HG03060 (cell line): Measurements from ENCODE around the gene RPL41.
A peak's percentile ranks its signal among the peaks of the same experiment; 100 is the strongest.
"Not testable (repeated sequence)": the region's sequence is repeated elsewhere in the genome, so short reads cannot be mapped to it uniquely, and the experiment has no call there.

Experiments
- ATAC-seq: cut with Tn5 transposase; IDR thresholded peaks from one replicate; pipeline ENCODE4 v1.9.1; 2021; ENCODE audit warnings: low read depth, moderate number of reproducible peaks; ENCODE audit not compliant: unreplicated experiment

The RPL41 gene

DNA sequence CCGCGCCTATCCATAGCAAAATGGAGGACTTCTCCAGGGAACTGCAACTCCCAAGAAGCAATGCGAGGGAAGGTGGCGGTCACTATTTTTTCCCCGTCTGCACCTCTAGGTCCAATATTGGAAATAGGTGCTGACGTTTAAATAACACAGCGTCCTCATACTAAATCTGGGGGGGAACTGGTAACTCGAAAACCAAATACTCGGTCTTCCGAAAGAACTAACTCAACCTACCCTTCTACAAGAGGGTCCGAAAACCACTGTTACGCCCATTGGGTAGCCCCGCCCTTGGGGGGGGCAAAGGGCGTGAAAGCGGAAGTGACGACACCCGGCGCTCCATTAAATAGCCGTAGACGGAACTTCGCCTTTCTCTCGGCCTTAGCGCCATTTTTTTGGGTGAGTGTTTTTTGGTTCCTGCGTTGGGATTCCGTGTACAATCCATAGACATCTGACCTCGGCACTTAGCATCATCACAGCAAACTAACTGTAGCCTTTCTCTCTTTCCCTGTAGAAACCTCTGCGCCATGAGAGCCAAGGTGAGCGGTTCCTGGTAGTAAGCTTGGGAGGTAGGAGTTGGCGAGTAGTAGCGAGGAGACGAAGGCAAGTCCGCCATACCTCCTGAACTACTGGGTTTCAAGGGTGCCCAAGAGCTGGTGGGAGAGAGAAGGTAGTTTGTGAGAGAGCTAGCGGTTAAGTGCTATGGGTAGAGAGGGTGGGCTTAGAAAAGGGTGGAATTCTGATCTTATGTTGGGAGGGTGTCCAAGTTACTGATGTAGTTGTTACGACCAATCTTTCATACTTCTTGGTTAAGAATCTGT lies at the start of gene RPL41:
Gene RPL41, plus strand, starts transcription at position 367 of the 815 bp plus-strand sequence.
- ATAC-seq: peak; percentile 26

DNA sequence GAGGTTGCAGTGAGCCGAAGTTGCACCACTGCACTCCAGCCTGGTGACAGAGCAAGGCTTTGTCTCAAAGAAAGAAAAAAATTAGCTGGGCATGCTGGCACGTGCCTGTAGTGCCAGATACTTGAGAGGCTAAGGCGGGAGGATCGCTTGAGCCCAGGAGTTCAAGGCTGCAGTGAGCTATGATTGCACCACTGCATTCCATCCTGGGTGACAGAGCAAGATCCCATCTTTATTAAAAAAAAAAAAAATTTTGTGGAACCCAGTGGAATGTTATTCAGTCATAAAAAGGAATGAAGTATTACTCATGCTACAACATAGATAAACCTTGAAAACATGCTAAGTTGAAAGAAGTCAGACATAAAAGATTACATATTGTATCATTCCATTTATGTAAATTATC lies 44.8 kb upstream of the RPL41 start:
- no peak for ATAC-seq

DNA sequence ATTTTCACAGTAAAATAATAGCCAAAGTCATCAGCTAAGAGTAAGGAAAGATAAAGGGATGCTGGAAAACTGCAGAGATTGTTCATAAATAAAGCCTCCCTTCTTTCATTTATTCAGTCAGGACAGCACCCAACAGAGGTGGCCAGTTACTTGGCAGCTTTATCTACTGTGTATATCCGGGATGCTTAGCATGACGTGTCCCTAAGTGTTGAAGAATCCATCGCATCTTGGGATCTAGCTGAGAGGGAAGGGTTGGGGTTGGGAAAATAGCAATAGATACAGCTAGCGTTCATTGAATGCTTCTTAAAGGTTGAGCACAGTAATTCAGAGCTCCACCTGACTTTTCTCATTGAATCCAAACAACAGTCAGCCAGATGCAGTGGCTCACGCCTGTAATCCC lies 42.0 kb upstream of the RPL41 start:
- ATAC-seq: no peak

DNA sequence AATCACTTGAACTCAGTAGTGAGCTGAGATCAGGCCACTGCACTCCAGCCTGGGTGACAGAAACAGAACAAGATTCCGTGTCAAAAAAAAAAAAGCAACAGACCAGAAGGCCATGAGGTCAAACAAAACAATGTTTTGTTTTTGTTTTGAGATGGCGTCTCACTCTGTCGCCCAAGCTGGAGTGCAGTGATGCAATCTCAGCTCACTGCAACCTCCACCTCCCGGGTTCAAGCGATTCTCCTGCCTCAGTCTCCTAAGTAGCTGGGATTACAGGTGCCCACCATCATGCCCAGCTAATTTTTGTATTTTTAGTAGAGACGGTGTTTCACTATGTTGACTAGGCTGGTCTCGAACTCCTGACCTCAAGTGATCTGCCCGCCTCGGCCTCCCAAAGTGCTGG lies 38.5 kb upstream of the RPL41 start:
- ATAC-seq: not testable (repeated sequence)

DNA sequence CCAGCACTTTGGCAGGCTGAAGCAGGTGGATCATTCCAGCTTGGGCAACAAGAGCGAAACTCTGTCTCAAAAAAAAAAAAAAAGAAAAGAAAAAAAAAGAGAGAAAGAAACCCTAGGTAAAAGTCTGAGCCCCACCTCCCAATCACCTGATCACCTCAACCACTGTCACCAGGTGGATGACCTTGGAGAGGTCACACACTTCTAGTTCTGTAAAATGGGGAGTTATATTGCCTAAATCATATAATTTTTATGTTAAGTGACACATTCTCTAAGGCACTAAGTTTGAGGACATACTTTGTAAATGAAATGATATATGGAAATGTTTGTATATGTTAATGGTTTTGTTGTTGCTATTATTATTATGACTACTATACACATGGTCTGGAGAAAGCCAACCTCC lies 38.0 kb upstream of the RPL41 start:
- ATAC-seq: no peak

DNA sequence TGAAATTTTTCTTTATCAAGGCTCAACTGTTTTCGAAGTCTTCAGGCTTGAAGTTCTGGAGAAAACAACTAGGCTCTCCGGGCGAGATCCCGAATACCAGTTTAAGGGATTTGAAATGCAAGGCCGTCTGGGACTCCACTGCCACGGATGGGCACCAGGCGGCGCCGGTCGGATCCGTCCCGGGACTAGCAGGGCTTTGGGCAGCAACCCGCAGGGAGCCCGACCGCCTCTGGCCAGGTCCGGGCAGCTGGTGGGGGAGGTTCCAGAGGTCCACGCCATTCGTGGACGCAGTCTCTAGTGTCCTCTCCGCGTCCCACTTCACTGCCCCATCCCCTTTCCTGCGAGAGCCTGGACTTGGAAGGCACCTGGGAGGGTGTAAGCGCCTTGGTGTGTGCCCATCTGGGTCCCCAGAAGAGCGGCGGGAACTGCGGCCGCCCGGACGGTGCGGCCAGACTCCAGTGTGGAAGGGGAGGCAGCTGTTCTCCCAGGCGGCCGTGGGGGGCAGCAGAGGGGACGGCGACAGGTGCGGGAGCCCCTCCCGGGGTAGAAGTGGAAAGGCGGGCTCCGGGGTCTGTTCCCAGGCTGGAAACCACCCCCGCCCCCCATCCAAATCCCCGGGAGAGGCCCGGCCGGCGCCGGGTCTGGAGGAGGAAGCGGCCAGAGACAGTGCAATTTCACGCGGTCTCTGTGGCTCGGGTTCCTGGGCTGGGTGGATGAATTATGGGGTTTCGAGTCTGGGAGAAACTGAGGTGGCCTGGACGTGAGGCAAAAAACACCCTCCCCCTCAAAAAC lies 37.3 kb upstream of the RPL41 start:
- no peak for ATAC-seq

DNA sequence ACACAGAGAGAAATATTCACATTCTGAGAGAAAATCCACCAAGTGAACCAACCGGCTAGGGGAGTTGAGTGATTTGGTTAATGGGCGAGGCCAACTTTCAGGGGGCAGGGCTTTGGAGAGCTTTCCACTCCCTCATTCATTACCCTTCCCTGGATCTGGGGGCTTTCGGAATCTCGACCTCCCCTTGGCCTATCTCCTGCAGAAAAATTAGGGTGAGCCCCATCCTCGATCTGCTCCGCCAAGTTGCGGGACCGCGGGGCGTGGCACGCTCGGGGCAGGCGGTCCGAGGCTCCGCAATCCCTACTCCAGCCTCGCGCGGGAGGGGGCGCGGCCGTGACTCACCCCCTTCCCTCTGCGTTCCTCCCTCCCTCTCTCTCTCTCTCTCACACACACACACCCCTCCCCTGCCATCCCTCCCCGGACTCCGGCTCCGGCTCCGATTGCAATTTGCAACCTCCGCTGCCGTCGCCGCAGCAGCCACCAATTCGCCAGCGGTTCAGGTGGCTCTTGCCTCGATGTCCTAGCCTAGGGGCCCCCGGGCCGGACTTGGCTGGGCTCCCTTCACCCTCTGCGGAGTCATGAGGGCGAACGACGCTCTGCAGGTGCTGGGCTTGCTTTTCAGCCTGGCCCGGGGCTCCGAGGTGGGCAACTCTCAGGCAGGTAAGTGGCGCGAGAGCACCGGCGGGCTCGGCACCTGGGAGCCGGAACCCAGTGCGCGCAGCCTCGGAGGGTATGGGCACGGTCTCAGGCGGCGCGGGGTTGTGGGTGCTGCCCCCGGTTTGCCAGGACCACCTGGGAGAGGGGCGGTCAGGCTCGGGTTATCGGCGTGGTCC lies 36.5 kb upstream of the RPL41 start, which contains the start of gene ERBB3:
Gene ERBB3, plus strand, starts transcription at position 443 of the 833 bp plus-strand sequence. Its CDS starts 136 bp downstream, at position 579.
- ATAC-seq: no peak

DNA sequence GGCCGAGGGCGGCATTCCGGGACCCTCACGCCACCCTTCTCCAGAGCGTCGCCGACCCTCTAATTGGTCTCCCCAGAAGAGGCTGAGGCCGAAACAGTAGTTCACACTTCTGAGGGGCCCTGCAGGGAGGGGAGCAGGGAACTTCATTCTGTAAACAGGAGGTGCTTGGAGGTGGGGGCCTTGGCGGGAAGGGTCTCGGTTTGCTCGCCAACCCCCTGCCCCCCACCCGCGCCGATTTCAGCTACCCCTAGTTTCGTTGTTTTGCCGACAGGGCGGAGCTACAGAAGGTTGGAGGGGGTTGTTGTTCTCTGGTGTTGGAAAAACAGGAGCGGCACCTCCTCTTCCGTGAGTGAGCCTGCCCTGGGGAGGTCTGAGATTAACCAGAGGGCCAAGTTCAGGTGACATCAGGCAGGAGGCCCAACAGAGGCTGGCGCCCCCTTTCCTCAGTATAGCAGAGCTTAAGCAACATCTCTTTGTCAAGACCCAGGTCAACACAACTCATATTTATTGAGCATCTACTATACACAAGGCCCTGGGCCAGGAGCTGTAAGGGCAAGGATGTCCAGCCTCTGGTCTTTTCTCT lies 35.8 kb upstream of the RPL41 start:
- no peak for ATAC-seq

DNA sequence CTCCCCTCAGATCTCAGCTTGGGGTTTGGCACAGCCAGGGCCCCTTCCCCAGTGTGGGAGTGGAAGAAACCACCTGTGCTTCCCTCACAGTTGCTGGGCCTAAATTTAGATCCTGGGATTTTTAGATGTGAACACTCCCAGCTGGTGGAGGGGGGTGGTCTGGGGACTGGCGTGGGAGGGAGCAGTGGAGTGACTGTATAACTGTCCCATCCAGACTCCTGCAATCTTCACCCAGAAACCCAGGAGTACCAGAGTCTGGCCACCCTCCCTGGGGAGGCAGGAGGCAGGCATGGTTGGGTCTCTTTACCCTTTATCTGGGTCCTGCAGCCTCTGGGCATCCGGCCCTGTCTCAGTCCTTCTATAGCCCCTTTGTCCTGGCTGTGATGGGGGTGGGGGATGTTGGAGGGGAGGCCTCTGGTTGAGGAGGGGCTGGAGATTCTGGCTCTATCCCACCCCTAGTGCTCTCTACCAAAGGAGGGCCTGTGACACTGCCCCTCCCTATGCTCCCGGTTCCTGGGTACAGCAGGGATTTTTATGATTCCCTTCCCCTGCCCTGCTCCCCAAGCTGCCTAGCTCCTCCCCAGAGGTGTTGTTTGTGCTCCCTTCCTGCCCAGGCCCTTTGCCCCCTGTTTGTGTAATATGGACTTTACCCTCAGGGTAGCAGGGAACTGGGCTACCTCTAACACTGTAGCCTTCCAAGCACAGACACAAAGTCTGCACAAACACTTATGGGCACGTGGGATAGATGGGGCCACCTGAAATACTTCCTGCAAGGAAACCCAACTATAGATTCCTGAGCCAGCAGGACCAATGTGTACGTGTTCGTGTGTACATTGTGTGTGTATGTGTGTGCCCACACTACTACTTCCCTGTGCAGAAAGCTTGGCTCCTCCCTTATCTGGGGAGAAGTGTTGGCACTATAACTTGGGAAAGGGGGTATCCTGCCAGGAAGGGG lies 34.8 kb upstream of the RPL41 start:
- ATAC-seq: no peak

DNA sequence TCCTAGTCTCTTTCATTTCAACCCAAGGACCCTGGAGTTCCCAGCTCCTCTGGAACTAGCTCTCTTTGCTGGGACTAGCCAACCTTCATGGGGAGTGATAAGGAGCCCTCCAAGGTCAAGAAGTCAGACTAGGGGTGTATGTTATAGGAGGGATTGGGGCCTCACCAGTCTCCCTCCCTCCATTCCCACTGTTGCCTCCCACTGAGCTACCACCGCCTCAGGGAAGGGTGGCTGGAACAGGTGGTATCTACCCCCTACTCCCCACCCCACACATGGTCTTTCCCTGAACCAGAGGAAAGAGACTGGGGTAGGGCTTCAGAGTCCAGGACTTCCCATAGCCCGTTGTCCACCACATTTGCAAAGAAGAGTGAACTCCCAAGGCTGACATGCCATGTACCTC lies 34.1 kb upstream of the RPL41 start:
- ATAC-seq: no peak

DNA sequence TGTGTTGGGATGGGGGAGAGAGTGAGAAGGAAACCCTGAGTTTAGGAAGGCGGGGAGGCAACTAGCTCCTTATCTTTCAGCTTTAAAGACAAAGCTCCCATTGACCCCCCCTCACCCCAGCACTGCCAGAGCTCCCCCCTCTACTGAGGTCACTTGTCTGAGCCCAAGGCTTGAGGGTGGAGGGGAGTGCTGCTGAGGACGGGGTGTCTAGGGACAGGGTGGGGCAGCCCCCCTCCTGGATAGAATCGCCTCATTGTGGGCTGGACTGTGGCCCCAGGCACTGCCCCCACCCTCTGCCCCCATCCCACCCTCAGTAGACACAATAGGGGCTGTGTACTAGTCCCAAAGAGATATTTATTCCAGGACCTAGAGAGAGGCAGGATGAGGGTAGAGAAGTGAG lies 33.5 kb upstream of the RPL41 start:
- ATAC-seq: no peak

DNA sequence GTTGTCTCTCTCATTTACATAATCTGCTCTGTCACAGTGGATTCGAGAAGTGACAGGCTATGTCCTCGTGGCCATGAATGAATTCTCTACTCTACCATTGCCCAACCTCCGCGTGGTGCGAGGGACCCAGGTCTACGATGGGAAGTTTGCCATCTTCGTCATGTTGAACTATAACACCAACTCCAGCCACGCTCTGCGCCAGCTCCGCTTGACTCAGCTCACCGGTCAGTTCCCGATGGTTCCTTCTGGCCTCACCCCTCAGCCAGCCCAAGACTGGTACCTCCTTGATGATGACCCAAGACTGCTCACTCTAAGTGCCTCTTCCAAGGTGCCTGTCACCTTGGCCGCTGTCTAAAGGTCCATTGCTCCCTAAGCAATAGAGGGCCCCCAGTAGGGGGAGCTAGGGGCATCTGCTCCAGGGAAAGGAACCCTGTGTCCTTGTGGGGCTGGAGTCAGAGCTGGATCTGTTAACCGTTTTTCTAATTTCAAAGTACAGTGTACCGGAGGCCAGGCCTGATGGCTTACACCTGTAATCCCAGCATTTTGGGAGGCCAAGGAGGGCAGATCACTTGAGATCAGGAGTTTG lies 31.4 kb upstream of the RPL41 start:
- ATAC-seq: no peak

DNA sequence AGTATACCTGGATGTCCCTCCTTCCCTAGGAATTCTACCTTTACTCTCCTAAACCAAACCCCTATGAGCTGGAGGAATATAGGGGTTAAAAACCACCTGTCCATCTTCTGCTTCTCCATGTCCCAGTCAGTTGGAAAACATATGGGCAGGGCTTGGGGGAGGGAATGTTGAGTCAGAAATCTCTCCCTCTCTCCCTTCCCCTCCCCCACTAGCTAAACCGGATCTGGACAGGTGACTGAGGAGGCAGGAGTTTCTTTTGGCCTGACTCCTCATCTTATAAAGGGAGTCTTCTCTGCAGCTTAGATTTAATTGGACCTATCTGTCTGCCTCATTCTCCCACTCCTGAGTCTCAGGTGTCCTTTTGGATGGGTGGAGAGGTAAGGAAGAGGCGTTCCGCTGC lies 30.3 kb upstream of the RPL41 start:
- no peak for ATAC-seq

DNA sequence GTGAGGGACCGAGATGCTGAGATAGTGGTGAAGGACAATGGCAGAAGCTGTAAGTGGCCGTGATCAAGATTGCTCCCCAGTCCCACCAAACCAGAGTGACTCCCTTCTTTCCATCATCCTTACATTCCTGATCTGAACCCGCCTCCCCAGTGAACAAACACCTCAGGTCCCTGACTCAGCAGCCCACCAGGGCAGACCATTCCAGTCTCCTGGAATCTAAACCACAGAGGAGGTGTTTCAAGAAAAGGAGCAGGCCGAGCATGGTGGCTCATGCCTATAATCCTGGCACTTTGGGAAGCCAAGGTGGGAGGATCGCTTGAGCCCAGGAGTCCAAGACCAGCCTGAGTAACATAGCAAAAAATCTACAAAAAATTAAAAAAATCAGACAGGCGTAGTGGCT lies 29.8 kb upstream of the RPL41 start:
- no peak for ATAC-seq

DNA sequence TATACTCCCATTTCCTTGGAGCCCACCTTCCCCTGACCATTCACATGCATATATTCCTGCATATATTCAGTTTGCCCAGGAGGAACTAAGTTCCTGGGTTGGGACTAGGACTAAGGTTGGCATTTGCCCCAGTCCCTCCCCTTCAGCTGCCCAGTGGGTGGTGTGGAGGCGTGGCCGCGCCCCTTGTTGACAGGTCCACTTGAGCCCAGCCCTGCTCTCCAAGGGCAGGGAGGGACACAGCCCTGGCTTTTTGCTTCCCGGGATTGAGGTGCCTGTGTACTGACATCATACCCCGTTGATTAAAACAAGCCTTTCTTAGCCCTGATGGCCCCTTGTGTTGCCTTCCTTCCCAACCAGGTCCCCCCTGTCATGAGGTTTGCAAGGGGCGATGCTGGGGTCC lies 29.2 kb upstream of the RPL41 start:
- ATAC-seq: no peak

DNA sequence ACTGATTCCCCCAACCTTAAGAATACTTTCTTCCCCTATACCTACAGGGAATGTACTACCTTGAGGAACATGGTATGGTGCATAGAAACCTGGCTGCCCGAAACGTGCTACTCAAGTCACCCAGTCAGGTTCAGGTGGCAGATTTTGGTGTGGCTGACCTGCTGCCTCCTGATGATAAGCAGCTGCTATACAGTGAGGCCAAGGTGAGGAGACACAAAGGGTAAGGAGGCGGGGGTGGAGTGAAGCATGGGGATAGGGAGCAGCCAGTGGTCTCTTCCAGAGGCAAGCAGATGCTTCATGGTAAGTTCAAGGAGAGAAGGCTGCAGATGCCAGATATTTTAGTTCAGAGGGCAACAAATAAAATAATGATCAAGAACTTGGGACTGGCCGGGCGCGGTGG lies 18.7 kb upstream of the RPL41 start:
- no peak for ATAC-seq

DNA sequence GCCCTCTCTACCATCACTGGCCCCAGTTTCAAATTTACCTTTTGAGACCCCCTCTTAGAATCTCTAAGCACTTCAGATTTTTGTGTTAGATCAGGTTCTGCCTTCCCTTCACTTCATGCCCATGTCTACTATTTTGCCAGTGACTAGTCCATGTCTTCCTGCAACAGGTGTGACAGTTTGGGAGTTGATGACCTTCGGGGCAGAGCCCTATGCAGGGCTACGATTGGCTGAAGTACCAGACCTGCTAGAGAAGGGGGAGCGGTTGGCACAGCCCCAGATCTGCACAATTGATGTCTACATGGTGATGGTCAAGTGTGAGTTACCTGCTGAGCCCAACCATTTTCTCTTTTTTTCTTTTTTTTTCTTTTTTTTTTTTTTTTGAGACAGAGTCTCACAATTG lies 17.8 kb upstream of the RPL41 start:
- ATAC-seq: no peak

DNA sequence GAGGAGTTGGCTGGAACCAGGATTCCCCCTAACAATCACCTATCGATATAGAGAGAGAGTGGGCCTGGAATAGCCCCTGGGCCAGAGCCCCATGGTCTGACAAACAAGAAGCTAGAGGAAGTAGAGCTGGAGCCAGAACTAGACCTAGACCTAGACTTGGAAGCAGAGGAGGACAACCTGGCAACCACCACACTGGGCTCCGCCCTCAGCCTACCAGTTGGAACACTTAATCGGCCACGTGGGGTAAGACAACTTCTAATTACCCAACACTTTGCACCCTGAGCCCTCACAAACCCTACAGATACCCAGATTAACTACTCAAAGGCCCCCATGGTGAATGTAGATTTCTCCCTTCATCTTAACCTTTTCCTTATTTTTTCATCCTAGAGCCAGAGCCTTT lies 16.6 kb upstream of the RPL41 start:
- ATAC-seq: no peak

DNA sequence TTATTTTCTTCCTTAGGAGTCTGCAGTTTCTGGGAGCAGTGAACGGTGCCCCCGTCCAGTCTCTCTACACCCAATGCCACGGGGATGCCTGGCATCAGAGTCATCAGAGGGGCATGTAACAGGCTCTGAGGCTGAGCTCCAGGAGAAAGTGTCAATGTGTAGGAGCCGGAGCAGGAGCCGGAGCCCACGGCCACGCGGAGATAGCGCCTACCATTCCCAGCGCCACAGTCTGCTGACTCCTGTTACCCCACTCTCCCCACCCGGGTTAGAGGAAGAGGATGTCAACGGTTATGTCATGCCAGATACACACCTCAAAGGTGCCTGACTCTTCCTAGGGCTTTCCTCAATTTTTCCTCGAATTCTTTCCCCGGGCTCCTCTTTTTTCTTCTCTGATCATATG lies 15.4 kb upstream of the RPL41 start:
- no peak for ATAC-seq
